ENCODE data around the gene PRRT1. TPM values are rescaled to one million over a fixed set of nuclear protein-coding genes. Genes with fewer than 3 reads are reported as not detected.
"Not testable (repeated sequence)": the region's sequence is repeated elsewhere in the genome, so short reads cannot be mapped to it uniquely, and the experiment has no call there.

The PRRT1 gene
- total RNA-seq, 2 donors from 2014 or later = 2.0 to 3.0 TPM

DNA sequence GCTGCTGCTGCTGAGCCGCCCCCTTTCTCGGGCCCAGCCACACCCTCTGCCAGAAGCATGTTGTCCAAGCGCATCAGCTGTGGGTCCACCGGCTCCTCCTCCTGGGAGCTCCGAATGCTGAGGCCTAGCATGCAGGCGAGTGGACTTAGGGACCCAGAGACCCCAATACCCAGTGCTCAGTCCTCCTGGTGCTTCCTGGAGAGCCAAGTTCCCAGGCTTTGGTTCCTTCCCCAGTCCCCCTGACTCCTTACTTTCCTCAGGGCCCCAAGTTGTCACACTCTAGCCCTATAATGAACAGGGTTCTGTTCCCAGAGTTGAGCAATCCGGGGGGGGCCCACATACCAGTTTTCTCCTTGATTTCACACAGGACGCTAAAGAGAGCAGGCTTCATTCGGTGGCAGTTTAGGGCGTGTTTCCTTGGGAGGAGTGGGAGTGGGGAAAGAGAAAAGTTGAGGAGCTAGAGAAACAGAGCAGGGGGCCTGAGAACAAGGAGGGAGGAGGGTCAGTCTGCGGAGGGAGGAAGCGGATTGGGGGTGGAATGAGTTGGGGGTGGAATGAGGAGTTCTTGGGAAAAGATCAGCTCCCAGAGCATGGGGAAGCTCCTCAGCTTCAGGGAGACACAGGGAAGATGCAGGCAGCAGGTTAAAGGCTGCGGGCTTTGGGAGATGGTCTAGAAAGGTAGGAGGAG lies 36.8 kb upstream of the PRRT1 start:
- DNase-seq = no peak
- Mint-ChIP-seq H3K4me3 (peak overlapping the region; percentile 86), H3K27ac (peak overlapping the region; percentile 92), H3K27me3 (ENCODE audit: insufficient read depth) (no peaks in the 10 kb centered on the region), H3K4me1 (peaks cover 43% of the 10 kb centered on the region), H3K36me3 (ENCODE audit: low read depth) (peaks cover 34% of the 10 kb centered on the region), H3K9me3 (no peaks in the 10 kb centered on the region)
- Histone ChIP-seq H3K9me3 (ENCODE audit: control insufficient read depth, low read length) (no peaks in the 10 kb centered on the region), H3K36me3 (ENCODE audit: control insufficient read depth, insufficient read depth, low read length) (peaks cover 21% of the 10 kb centered on the region), H3K4me3 (ENCODE audit: low read length) (peak overlapping the region; percentile 88), H3K27me3 (ENCODE audit: control insufficient read depth, insufficient read depth, low read length, poor library complexity, severe bottlenecking) (no peaks in the 10 kb centered on the region), H3K9ac (ENCODE audit: extremely low read depth, low read length, poor library complexity, severe bottlenecking) (peak overlapping the region; percentile 80), H3K4me1 (ENCODE audit: control insufficient read depth, insufficient read depth, low read length) (peaks cover 8% of the 10 kb centered on the region), H3K27ac (ENCODE audit: low read depth, low read length) (peak overlapping the region; percentile 36)
- WGBS, 2 experiments (ENCODE audit: insufficient coverage in 1 of 2, insufficient read length in 1 of 2) = 52 to 59% methylated on average over 6 to 11 of the region's 13 CpGs
- no peak for TF ChIP-seq CTCF (conservative IDR thresholded peaks at IDR 0.05)

GRCh38 chr6:32187725-32188380 lies 36.1 kb upstream of the PRRT1 start:
- Mint-ChIP-seq H3K36me3 (ENCODE audit: low read depth) (peaks cover 37% of the 10 kb centered on the region), H3K4me3 (peak overlapping the region; percentile 86)

DNA sequence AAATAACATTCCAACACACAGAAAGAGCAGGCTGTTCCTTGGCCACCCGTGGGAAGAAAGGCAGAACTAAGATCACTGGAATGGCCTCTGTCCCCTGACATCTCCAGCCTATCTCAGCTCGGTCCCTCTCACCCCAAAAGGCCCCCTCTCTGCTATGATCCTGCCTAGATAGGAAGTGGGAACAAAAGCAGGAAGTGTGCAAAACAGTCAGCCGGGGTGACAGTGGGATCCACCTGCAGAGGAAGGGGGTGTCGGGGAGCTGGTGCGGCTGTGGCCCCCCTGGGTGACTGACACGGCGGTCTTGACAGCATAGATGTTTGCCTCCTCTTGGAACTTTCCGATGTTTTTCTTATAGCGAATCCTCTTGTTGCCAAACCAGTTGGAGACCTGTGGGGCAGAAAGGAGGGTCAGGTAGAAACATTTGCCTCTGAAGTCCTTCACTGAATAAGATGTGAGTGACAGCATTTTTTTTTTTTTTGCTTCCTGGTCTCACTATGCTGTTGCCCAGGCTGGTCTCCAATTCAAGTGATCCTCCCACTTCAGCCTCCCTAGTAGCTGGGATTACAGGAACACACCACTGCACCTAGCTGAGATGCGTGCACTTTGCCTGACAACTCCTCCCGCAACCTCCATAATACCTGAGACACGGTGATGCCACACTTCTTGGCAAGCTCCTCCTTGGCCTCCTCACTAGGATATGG lies 35.4 kb upstream of the PRRT1 start:
- peaks cover 4% of the 10 kb centered on the region for H3K4me1 ChIP-seq (ENCODE audit: control insufficient read depth, insufficient read depth, low read length)
- Mint-ChIP-seq H3K27ac (peak overlapping the region; percentile 15), H3K4me1 (peaks cover 43% of the 10 kb centered on the region), H3K36me3 (ENCODE audit: low read depth) (peaks cover 39% of the 10 kb centered on the region), H3K27me3 (ENCODE audit: insufficient read depth) (no peaks in the 10 kb centered on the region), H3K9me3 (no peaks in the 10 kb centered on the region), H3K4me3 (no peak overlapping the region)
- TF ChIP-seq CTCF (conservative IDR thresholded peaks at IDR 0.05) = no peak
- H3K36me3 ChIP-seq (ENCODE audit: control insufficient read depth, insufficient read depth, low read length) = peaks cover 21% of the 10 kb centered on the region
- H3K9ac ChIP-seq (ENCODE audit: extremely low read depth, low read length, poor library complexity, severe bottlenecking) = no peak overlapping the region
- no peak for DNase-seq
- no peak overlapping the region for H3K4me3 ChIP-seq (ENCODE audit: low read length)
- no peak overlapping the region for H3K27ac ChIP-seq (ENCODE audit: low read depth, low read length)
- WGBS, 2 experiments (ENCODE audit: insufficient coverage in 1 of 2, insufficient read length in 1 of 2) = 92 to 96% methylated on average over 9 to 12 of the region's 12 CpGs
- no peaks in the 10 kb centered on the region for H3K27me3 ChIP-seq (ENCODE audit: control insufficient read depth, insufficient read depth, low read length, poor library complexity, severe bottlenecking)
- no peaks in the 10 kb centered on the region for H3K9me3 ChIP-seq (ENCODE audit: control insufficient read depth, low read length)

More at GRCh38 chr6:32187725-32188380, 36.1 kb upstream of the PRRT1 start:
- not testable (repeated sequence) for DNase-seq; H3K9ac ChIP-seq (ENCODE audit: extremely low read depth, low read length, poor library complexity, severe bottlenecking); H3K27ac ChIP-seq (ENCODE audit: low read depth, low read length); H3K27me3 Mint-ChIP-seq (ENCODE audit: insufficient read depth); H3K9me3 ChIP-seq (ENCODE audit: control insufficient read depth, low read length); H3K9me3 Mint-ChIP-seq; H3K27me3 ChIP-seq (ENCODE audit: control insufficient read depth, insufficient read depth, low read length, poor library complexity, severe bottlenecking); H3K4me1 ChIP-seq (ENCODE audit: control insufficient read depth, insufficient read depth, low read length)
- Histone ChIP-seq H3K36me3 (ENCODE audit: control insufficient read depth, insufficient read depth, low read length) (peaks cover 21% of the 10 kb centered on the region), H3K4me3 (ENCODE audit: low read length) (peak overlapping the region; percentile 88)
- WGBS, 2 experiments (ENCODE audit: insufficient coverage in 1 of 2, insufficient read length in 1 of 2) = 94% methylated on average over 14 of the region's 18 CpGs; no CpG with 5 or more reads in 1 of the 2 experiments
- H3K4me1 Mint-ChIP-seq = peaks cover 40% of the 10 kb centered on the region
- H3K27ac Mint-ChIP-seq = peak overlapping the region; percentile 15

DNA sequence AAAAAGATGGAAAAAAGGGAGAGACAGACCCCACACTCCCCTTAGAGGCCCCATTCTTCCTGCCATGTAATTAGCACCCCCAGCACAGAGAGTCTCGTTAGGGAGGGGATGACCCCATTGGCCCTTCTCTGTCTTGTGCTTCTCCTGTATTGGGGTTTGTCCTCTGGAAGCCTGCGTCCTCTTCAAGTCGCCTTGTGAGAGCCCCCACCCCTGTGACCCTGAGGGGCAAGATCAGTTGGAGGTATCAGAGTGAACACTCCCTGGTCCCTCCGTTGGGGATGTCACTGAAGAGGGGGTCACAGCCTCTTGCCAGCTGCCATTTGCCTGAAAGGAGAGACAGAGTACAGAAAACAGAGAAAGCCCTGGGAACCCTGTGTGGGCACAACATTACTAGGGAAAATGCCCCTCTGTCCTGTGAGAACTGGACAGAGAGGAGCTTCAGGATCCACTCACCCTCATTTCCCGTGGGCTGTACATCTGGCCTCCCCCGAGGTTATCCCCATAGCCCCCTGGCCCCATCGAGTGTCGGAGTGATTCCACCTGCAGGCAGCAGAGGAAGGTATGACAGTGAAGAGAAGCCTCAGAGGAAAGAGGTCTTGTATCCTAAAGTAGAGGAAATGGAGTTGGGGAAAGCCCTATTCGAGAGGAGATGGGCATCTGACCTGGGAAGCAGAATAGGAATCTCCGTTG lies 34.6 kb upstream of the PRRT1 start:
- Mint-ChIP-seq H3K4me1 (peaks cover 42% of the 10 kb centered on the region), H3K4me3 (peak overlapping the region; percentile 21), H3K27ac (peak overlapping the region; percentile 85), H3K36me3 (ENCODE audit: low read depth) (peaks cover 45% of the 10 kb centered on the region)
- 89 to 90% methylated on average over 6 to 10 of the region's 10 CpGs for WGBS, 2 experiments (ENCODE audit: insufficient coverage in 1 of 2, insufficient read length in 1 of 2)
- H3K4me1 ChIP-seq (ENCODE audit: control insufficient read depth, insufficient read depth, low read length); H3K27me3 Mint-ChIP-seq (ENCODE audit: insufficient read depth); H3K27me3 ChIP-seq (ENCODE audit: control insufficient read depth, insufficient read depth, low read length, poor library complexity, severe bottlenecking); H3K27ac ChIP-seq (ENCODE audit: low read depth, low read length); H3K4me3 ChIP-seq (ENCODE audit: low read length); H3K9me3 ChIP-seq (ENCODE audit: control insufficient read depth, low read length); DNase-seq; H3K9ac ChIP-seq (ENCODE audit: extremely low read depth, low read length, poor library complexity, severe bottlenecking); H3K9me3 Mint-ChIP-seq: not testable (repeated sequence)
- H3K36me3 ChIP-seq (ENCODE audit: control insufficient read depth, insufficient read depth, low read length) = peaks cover 24% of the 10 kb centered on the region

DNA sequence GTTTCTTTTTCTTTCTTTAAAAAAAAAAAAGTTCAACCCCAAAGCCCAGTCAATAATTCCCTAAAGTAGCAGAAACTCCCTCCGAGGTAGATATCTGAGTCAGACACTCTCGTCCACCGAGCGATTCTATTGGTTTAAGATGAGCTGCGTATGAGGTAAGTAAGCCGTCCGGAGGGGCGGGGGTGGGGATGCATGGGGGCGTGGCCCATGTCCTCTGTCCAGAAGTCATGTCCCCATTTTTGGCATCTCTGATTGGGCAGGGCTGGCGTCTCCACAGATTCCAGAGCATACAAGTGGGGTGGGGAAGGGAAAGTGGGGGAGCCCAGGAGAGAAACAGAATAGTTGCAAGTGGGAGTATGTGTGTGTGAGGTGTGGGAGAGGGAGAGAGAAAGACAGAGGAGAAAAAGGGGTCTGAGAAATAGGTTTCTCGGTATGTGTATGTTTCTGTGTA lies 34.0 kb upstream of the PRRT1 start:
- not testable (repeated sequence) for H3K9me3 Mint-ChIP-seq; H3K27me3 Mint-ChIP-seq (ENCODE audit: insufficient read depth); H3K9me3 ChIP-seq (ENCODE audit: control insufficient read depth, low read length); H3K4me1 ChIP-seq (ENCODE audit: control insufficient read depth, insufficient read depth, low read length); H3K4me3 ChIP-seq (ENCODE audit: low read length); H3K27me3 ChIP-seq (ENCODE audit: control insufficient read depth, insufficient read depth, low read length, poor library complexity, severe bottlenecking); H3K27ac ChIP-seq (ENCODE audit: low read depth, low read length); H3K9ac ChIP-seq (ENCODE audit: extremely low read depth, low read length, poor library complexity, severe bottlenecking)
- H3K4me1 Mint-ChIP-seq = peaks cover 38% of the 10 kb centered on the region
- peak; percentile 87 for DNase-seq
- H3K36me3 Mint-ChIP-seq (ENCODE audit: low read depth) = peaks cover 51% of the 10 kb centered on the region
- H3K36me3 ChIP-seq (ENCODE audit: control insufficient read depth, insufficient read depth, low read length) = peaks cover 30% of the 10 kb centered on the region
- peak overlapping the region; percentile 21 for H3K4me3 Mint-ChIP-seq
- WGBS, 2 experiments (ENCODE audit: insufficient coverage in 1 of 2, insufficient read length in 1 of 2) = 52 to 100% methylated on average over 1 to 11 of the region's 11 CpGs
- H3K27ac Mint-ChIP-seq = peak overlapping the region; percentile 85

Measured in endodermal cell (in vitro differentiated cells).